ENCODE results near the gene APOL6. TPM values are rescaled to one million over a fixed set of nuclear protein-coding genes. Genes with fewer than 3 reads are reported as not detected.

Gene APOL6
- total and polyA plus RNA-seq, 2 of the 4 experiments (the other 2 are of a cell fraction), result 1.2 to 7.2 TPM

GRCh38 chr22:35616043-35616442 lies 32.2 kb upstream of the APOL6 start:
- no TSS peak for BruUV-seq (replicated peaks)
- Histone ChIP-seq H3K9ac (ENCODE audit: low read depth, low read length) (no peak overlapping the region), H3K36me3 (ENCODE audit: control insufficient read depth, insufficient read depth, low read length) (no peaks in the 10 kb centered on the region), H4K91ac (ENCODE audit: insufficient read depth, low read depth, low read length) (no peak overlapping the region), H3K27ac (ENCODE audit: insufficient read depth, low read length) (no peak overlapping the region), H3K18ac (ENCODE audit: low read depth, low read length) (no peak overlapping the region), H3K79me1 (ENCODE audit: low read depth in 1 of 2, low read length in 2 of 2) (no peaks in the 10 kb centered on the region), H2BK120ac (ENCODE audit: low read depth, low read length) (no peak overlapping the region), H3K4me3 (ENCODE audit: insufficient read depth, low read depth, low read length) (no peak overlapping the region), H3K56ac (ENCODE audit: extremely low read depth, insufficient read depth, low read length) (no peak overlapping the region), H4K8ac (ENCODE audit: low read depth in 2 of 2, low read length in 2 of 2) (no peak overlapping the region), H2AK9ac (replicated peaks; ENCODE audit: low read depth, low read length, poor library complexity) (no peak overlapping the region), H2BK5ac (ENCODE audit: low read depth, low read length, poor library complexity, severe bottlenecking) (no peak overlapping the region), H2BK20ac (ENCODE audit: low read depth, low read length) (no peak overlapping the region), H3K14ac (replicated peaks; ENCODE audit: low read depth, low read length) (no peak overlapping the region), H3K27me3 (ENCODE audit: control insufficient read depth, insufficient read depth, low read length) (peaks cover 25% of the 10 kb centered on the region), H3K9me3 (ENCODE audit: control insufficient read depth, insufficient read depth, low read length) (no peaks in the 10 kb centered on the region), H2BK15ac (ENCODE audit: low read depth, low read length) (no peak overlapping the region), H3K9me1 (ENCODE audit: insufficient read depth, low read length) (peaks cover 3% of the 10 kb centered on the region; the same call in 1 of the 2 replicates), H3K23ac (ENCODE audit: low read depth, low read length) (no peak overlapping the region), H2AFZ (replicated peaks; ENCODE audit: low read length, poor library complexity) (no peak overlapping the region), H4K5ac (ENCODE audit: low read depth, low read length) (no peak overlapping the region), H2AK5ac (ENCODE audit: low read depth, low read length) (no peak overlapping the region), H3K4me1 (ENCODE audit: control insufficient read depth, insufficient read depth, low read length) (no peaks in the 10 kb centered on the region; the same call in 1 of the 2 replicates), H3K4ac (ENCODE audit: low read depth, low read length) (no peak overlapping the region), H4K20me1 (ENCODE audit: insufficient read depth, low read length) (no peaks in the 10 kb centered on the region), H3K4me2 (ENCODE audit: low read depth, low read length) (no peak overlapping the region)
- ATAC-seq (ENCODE audit: low read depth) (no peak), DNase-seq (no peak)
- dilution Hi-C loops (cut with HindIII; ENCODE audit: low sequenced_read_pairs, unreplicated experiment), result no loop called here
- in situ Hi-C loops (cut with MboI; ENCODE audit: low sequenced_read_pairs), result no loop called here
- TF ChIP-seq BHLHE40 (IDR thresholded peaks at IDR 0.05; ENCODE audit: low read depth, low read length) (no peak), SMC3 (IDR thresholded peaks at IDR 0.05; ENCODE audit: low read depth, low read length) (no peak), CHD1 (IDR thresholded peaks at IDR 0.05; ENCODE audit: low read depth, low read length) (no peak), NFE2L2 (IDR thresholded peaks at IDR 0.05; ENCODE audit: low read depth, low read length) (no peak), RCOR1 (IDR thresholded peaks at IDR 0.05; ENCODE audit: insufficient replicate concordance, low read length) (no peak), MXI1 (IDR thresholded peaks at IDR 0.05; ENCODE audit: borderline replicate concordance, low read depth, low read length) (no peak), CTCF (conservative IDR thresholded peaks at IDR 0.05; ENCODE audit: low read depth, low read length) (no peak)
- POLR2A ChIA-PET (ENCODE audit: unreplicated experiment), result no interaction called here
- CTCF ChIA-PET, result no interaction called here
- WGBS, 2 experiments (ENCODE audit: extremely low coverage in 2 of 2, insufficient read length in 1 of 2), result 70% methylated on average over 1 of the region's 7 CpGs; no CpG with 5 or more reads in 1 of the 2 experiments
- intact Hi-C loops (cut with micrococcal nuclease), result no loop called here
